H7 (cell line): ENCODE results near the gene MALL. TPM values are rescaled to one million over a fixed set of nuclear protein-coding genes. Genes with fewer than 3 reads are reported as not detected.
"Not testable (repeated sequence)": the region's sequence is repeated elsewhere in the genome, so short reads cannot be mapped to it uniquely, and the experiment has no call there.

Experiments
- DNase-seq: peaks from one replicate; pipeline ENCODE4 v3.0.0; 2012
- H3K27me3 ChIP-seq: 2 replicates; pipeline ENCODE4 v1.6.0; 2011; ENCODE audit warnings: mild to moderate bottlenecking, low read length; ENCODE audit not compliant: control insufficient read depth, insufficient read depth
- H3K36me3 ChIP-seq: replicated peaks from 2 replicates; pipeline ENCODE4 v1.5.1; 2011; ENCODE audit warnings: low read length; ENCODE audit not compliant: control insufficient read depth, insufficient read depth
- H3K4me3 ChIP-seq: 2 replicates; pipeline ENCODE4 v1.5.1; 2011; ENCODE audit warnings: low read depth, mild to moderate bottlenecking, control low read depth, low read length, moderate library complexity; ENCODE audit not compliant: insufficient read depth
- total RNA-seq: library from RNA; depleted of rRNA; stranded (reverse); fragments of >200 nt; shearing (Covaris generic); gene quantifications from 2 replicates; pipeline ENCODE4 v1.2.3, GENCODE V29; 2014

MALL gene
- total RNA-seq, 1 experiment from 2014 or later: 5.1 TPM

GRCh38 chr2:110126906-110127305 is 11.3 kb upstream of the MALL start:
- Histone ChIP-seq H3K4me3 (no peak overlapping the region), H3K36me3 (no peaks in the 10 kb centered on the region), H3K27me3 (no peaks in the 10 kb centered on the region)
- no peak for DNase-seq

DNA sequence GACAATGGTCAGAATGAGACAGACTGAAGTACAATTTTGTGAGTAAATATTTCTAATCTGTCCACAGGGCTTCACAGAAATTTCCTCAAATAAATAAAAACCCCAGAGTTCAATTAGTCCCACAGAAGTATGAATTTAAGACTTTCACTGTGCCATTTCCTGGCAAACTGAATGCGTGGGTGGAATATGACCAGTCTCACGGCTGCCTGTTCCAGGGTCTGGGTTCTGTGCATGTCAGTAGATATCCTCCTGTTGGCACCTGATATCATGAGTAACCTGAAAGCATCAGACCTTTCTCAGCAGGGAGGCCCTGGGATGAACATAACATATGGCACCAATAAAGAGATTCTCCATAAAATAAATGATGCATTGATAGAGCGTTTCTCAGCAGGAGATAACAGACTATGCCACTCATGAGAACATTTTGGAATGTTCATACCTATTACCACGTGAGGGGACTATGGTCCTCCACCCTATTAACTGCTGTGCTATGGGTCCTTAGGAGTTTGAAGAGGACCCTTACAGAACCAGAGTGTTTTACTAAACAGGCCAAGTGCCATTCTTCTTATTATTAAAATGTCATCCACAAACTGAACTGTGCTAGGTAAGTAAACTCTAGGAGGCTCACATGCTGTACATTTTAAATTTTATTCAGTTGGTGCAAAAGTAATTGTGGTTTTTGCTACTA is 10.6 kb upstream of the MALL start:
- Histone ChIP-seq H3K36me3 (no peaks in the 10 kb centered on the region), H3K27me3 (no peaks in the 10 kb centered on the region), H3K4me3 (no peak overlapping the region)
- DNase-seq: no peak

GRCh38 chr2:110124939-110125691 is 9.5 kb upstream of the MALL start:
- DNase-seq: no peak
- Histone ChIP-seq H3K4me3 (no peak overlapping the region), H3K36me3 (no peaks in the 10 kb centered on the region), H3K27me3 (no peaks in the 10 kb centered on the region)

DNA sequence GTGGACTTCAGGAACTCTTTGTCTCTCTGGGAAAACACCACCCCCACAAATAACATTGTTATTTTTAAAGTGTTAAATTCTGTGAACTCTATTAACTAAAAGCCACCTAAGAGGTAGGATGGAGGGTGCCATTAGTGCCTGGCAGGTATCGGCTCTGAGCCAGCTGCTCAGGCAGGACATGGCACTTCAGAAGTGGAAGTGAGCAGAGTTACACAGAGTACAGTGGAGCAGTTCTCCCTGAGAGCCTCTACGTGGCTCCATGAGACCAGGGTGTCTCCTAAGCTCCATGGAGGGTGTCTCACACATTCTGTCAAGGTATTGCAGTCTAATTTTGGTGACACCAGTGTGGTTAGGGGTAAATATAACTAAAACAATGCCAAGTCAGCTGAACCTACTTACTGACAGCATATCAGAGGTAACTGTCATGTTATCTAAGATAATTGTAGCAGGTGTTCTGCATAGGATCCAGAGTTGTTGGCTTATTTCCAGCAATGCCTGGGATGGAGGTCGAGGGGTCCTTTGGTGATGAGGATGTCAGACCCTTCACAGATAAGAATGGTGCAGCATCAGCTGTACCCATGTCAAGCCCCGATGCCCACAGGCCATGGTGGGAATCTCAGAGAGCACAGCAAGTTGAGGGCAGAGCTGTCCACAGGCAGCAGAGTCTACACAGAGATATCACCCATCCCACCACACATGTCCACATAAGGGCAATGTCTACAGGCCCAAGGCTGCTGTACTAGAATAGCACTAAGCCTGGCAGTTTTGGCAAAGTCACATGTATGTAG is 8.6 kb upstream of the MALL start:
- no peak for DNase-seq
- Histone ChIP-seq H3K36me3 (no peaks in the 10 kb centered on the region), H3K4me3 (no peak overlapping the region), H3K27me3 (no peaks in the 10 kb centered on the region)

DNA sequence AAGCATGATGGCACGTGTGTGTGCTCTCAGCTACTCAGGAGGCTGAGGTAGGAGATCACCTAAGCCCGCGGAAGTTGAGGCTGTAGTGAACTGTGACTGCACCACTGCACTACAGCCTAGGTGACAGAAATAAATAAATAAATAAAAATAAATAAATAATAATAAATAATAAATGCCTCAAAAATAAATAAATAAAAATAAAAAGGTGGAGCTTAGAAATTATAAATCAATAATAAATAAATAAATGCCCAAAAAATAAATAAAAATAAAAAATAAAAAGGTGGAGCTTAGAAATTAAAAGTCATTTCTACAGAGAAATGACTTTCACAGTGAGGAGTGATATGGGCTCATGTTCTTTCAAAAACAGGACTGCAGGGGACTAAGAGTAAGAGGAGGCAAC is 6.0 kb upstream of the MALL start:
- H3K27me3 ChIP-seq: peaks cover 2% of the 10 kb centered on the region
- no peaks in the 10 kb centered on the region for H3K36me3 ChIP-seq
- no peak overlapping the region for H3K4me3 ChIP-seq
- no peak for DNase-seq

DNA sequence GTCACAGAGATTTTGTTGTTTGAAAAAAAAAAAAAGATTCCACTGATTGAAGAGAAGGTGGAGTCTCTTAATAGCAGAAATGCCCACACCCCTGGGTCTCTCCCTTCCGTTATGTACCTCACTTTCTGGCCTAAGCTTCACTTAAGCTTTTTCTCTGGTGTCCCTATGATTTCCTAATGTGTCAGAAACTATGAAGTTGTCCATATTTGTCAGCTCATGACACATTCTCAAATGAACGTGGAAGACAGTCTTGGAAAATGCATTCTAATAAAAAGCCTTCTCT is 5.4 kb upstream of the MALL start:
- no peaks in the 10 kb centered on the region for H3K36me3 ChIP-seq
- peaks cover 6% of the 10 kb centered on the region for H3K27me3 ChIP-seq
- no peak for DNase-seq
- no peak overlapping the region for H3K4me3 ChIP-seq

DNA sequence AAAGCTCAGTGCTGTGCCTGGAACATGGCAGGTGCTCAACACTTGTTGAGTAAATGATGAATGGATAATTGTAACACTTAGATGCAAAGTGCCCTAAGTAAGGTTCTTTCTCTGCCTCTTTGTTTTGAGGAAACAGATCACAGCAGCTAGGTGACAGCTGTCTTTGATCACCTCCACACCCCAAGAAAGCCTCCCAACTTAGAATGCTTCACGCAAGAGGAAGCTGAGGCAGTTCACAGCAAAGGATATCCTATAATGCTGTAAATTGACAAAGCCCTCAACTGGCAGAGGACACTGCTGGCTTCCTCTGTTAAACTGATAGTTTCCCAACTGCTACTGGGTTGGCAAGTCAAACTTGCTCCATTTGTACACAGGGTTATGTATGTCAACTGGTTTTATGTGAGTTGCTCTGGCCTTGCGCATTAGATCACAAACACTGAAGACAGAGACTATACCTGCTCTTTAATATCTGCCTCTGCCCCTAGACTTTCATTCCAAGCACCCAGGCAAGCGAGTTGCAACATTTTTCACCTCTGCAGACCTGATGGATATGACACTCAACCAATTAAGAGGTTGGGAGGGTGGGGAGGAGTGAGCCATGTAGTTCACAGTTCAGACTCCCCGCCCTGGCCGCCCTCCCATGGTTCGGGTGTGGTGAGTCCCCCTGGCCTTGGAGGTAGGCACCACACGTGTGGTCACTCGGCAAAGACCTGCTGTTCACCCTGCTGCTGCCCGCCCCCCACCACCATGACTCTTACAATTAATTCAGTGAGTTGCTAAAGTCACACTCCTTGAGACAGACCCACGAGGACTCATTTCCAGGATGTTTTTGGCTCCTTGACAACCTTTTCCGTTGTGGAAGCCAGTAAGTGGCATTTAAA is 4.8 kb upstream of the MALL start:
- no peaks in the 10 kb centered on the region for H3K36me3 ChIP-seq
- H3K4me3 ChIP-seq: no peak overlapping the region
- H3K27me3 ChIP-seq: peaks cover 12% of the 10 kb centered on the region
- DNase-seq: no peak

DNA sequence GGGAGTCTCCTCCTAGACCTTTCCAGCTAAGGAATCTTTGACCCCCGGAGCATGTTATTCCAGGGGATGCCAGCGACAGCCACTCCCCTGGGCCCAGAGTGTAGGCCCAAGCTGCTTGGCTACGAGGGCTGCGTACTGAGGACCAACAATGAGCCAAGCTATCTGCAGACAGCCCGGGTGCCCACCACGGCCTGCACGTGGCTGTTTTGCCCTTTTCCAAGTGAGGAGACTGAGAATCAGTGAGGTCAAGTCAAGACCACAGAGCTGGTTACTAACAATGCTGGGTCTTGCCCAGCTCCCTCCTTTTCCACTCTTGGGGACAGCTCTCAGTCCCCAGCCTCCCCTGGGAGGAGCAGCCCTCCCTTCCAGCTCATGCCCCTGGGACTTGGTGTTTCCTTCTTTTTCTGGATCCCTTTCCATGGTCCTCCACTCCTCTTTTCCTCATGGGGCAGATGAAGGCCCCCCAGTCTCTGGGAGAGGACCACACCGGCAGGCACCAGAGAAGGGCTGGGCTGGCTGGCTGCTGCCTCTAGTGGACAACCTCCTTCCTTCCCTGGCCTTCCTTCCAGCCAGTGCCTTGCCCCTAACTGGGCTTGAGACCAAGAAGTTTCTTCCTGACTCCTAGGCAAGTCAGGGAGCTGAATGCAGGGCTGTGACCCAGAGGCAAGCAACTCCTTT is 550 bp upstream of the MALL start:
- Histone ChIP-seq H3K27me3 (peaks cover 29% of the 10 kb centered on the region), H3K36me3 (no peaks in the 10 kb centered on the region), H3K4me3 (peak overlapping the region; percentile 44)
- peak; percentile 84 for DNase-seq

DNA sequence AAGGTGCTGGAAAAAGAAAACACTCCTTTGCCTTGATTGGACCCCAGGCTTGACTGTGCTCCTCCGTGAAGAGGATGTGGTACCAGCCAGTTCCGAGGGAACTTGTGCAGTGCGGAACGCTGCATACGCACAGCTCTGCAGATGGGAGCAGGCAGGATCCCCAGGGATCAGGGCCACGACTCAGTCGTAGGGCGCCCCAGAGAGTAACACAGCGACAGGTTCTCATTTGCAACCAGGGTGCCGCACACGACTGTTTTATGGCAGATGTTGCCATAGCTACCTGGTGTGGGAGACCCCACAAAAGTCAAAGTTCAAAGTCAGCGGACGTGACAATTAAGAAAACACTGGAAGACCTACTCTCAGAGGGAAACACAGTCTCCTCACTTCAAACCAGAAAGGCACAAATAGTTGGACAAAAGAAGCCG is 779 bp downstream of the MALL start:
- Histone ChIP-seq H3K4me3 (peak overlapping the region; percentile 44; the same call in 1 of the 2 replicates), H3K36me3 (no peaks in the 10 kb centered on the region), H3K27me3 (peaks cover 29% of the 10 kb centered on the region)
- no peak for DNase-seq

DNA sequence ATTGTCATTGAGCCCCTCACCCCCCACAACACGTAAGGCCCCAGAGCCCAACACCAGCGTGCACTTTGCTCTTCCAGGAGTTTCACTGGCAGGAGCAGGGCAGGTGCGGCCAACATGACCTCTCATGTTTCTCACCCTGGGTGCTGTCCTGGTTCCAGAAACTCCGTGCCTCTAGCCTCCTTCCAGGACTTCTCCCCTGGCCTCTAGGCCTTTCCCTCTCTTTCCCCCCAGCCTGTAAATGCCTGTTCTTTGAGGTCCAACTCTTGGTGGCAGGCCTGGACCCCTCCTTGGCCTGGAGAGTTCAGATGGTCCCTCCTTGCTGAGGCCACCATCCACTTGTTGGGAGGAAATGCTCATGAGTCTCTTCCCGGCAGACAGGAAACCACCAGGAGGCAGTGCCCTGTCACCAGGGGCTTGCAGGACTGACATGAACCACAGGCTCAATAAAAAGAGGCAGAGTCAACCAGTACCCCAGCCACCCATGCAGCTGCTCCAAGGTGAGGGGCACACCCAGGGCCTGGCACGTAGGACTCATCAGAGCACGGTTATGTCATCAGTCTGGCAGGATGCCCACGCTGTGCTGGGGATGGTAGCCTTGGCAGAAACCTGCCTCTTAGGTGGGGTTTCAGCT is 1.5 kb downstream of the MALL start:
- H3K36me3 ChIP-seq: no peaks in the 10 kb centered on the region
- H3K27me3 ChIP-seq: peaks cover 29% of the 10 kb centered on the region
- H3K4me3 ChIP-seq: no peak overlapping the region
- DNase-seq: no peak

DNA sequence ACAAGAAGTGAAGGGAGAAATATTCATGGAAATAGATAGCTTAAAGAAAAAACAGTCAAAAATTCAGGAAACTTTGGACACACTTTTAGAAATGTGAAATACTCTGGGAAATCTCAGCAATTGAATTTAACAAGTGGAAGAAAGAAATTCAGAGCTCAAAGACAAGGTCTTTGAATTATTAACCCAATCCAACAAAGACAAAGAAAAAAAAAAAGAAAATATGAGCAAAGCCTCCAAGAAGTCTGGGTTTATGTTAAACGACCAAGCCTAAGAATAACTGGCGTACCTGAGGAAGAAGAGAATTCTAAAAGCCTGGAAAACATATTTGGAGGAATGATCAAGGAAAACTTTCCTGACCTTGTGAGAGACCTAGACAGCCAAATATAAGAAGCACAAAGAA is 7.3 kb downstream of the MALL start:
- not testable (repeated sequence) for H3K36me3 ChIP-seq, H3K4me3 ChIP-seq, DNase-seq, H3K27me3 ChIP-seq

DNA sequence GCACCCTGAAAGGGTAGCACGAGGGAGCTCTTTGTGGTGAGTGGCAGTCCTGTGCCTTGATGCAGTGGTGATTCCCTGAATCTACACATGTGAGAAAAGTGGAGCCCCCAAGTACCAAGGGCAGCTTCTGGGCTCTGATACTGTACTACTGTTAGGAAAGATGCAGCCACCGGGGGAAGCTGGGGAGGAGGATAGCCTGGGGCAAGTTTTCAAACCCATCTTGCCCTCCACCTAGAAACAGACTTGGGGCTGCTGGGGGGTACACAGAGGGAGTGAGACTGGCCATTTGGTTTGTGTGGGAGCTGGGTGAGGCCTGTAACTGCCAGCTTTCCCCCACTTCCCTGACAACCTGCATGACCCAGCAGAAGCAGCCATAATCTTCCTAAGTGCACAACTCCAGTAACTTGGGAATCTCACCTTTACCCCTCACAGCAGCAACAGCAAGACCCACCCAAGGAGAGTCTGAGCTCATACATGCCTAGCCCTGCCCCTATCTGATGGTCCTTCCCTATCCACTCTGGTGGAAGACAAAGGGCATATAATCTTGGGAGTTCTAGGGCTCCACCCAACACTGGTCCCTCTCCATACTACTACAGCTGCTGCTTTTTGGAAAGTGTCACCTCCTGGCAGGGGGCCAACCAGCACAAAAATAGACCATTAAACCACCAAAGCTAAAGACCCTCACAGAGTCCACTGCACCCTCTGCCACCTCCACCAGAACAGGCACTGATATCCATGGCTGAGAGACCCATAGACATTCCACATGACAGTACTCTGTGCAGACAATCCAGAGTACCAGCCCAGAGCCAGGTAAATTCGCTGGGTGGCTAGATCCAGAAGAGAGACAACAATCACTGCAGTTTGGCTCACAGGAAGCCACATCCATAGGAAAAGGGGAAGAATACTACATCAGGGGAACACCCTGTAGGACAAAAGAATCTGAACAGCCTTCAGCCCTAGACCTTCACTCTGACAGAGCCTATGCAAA is 8.2 kb downstream of the MALL start:
- Histone ChIP-seq H3K27me3 (no peaks in the 10 kb centered on the region), H3K4me3 (no peak overlapping the region), H3K36me3 (no peaks in the 10 kb centered on the region)
- DNase-seq: no peak

DNA sequence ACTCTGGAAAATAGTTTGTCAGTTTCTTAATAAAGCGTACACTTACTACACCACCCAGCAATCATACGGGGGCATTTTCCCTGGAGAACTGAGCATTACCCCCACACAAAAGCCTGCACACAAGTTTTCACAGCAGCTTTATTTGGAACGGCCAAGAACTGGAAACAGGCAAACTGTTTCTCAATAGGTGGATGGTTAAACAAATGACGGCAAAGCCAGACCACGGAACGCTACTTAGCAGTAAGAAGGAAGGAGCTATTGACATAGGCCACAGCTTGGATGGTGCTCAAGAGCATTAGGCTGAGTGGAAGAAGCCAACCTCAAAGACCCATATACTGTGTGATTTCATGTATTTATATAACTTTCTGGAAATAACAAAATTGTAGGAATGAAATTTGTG is 9.0 kb downstream of the MALL start:
- H3K4me3 ChIP-seq: no peak overlapping the region
- H3K36me3 ChIP-seq: no peaks in the 10 kb centered on the region
- H3K27me3 ChIP-seq: no peaks in the 10 kb centered on the region
- no peak for DNase-seq
